OCI-LY3 (cell line): Measurements from ENCODE around the gene SRRM1.
"Not testable (repeated sequence)": the region's sequence is repeated elsewhere in the genome, so short reads cannot be mapped to it uniquely, and the experiment has no call there.

ENCODE experiments used
- EZH2phosphoT487 ChIP-seq: fragments of 200-600 bp; shearing (Covaris generic); IDR thresholded peaks from 2 replicates; pipeline ENCODE4 v1.6.1; 2018; ENCODE audit warnings: antibody characterized with exemption, mixed run types, low read depth
- TF ChIP-seq, protein P1 (sequence below): fragments of 200-600, 300-600 bp; sonication (generic); IDR thresholded peaks from 2 replicates; pipeline ENCODE4 v1.5.1; 2014; ENCODE audit warnings: antibody characterized with exemption, low read length, low read depth

DNA sequence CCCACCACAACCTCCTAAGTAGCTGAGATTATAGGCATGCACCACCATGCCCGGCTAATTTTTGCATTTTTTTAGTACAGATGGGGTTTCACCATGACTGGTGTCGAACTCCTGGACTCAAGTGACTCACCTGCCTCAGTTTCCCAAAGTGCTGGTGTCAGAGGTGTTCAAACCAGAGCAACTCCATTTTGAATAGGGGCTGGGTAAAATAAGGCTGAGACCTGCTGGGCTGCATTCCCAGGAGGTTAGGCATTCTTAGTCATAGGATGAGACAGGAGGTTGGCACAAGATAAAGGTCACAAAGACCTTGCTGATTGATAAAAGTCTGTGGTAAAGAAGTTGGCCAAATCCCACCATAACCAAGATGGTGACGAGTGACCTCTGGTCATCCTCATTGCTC, 35.3 kb downstream of the SRRM1 start:
- TF ChIP-seq, protein P1, sequence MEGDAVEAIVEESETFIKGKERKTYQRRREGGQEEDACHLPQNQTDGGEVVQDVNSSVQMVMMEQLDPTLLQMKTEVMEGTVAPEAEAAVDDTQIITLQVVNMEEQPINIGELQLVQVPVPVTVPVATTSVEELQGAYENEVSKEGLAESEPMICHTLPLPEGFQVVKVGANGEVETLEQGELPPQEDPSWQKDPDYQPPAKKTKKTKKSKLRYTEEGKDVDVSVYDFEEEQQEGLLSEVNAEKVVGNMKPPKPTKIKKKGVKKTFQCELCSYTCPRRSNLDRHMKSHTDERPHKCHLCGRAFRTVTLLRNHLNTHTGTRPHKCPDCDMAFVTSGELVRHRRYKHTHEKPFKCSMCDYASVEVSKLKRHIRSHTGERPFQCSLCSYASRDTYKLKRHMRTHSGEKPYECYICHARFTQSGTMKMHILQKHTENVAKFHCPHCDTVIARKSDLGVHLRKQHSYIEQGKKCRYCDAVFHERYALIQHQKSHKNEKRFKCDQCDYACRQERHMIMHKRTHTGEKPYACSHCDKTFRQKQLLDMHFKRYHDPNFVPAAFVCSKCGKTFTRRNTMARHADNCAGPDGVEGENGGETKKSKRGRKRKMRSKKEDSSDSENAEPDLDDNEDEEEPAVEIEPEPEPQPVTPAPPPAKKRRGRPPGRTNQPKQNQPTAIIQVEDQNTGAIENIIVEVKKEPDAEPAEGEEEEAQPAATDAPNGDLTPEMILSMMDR = not testable (repeated sequence)
- TF ChIP-seq EZH2phosphoT487 = not testable (repeated sequence)
